ENCODE results near the gene ABL1. TPM values are rescaled to one million over a fixed set of nuclear protein-coding genes. Genes with fewer than 3 reads are reported as not detected.

The ABL1 gene
- total RNA-seq, 1 donor from 2014 or later = 113 TPM

DNA sequence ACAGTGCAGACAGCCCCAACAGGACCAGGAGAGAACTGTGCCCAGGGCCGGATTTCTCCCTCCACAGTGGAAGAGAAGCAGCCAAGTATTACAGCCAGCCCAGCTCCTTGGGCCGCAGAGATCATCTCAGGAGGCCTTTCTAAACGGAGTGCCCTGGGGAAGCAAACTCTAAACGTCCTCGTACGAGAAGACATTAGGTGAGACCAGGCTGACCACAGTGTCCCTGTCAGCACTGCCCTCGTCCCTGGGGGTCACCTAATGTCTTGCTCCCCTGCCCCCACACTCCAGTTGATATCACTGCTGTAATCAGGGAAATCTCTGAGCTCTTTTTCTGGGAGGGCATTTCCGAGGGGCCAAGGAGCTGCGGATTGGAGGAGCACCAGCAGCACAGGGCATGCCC is 55.1 kb downstream of the ABL1 start:
- peaks cover 14% of the 10 kb centered on the region for H3K36me3 Mint-ChIP-seq (ENCODE audit: insufficient read depth)
- no peak overlapping the region for H3K27ac Mint-ChIP-seq
- H3K27me3 Mint-ChIP-seq = no peaks in the 10 kb centered on the region
- H3K4me3 Mint-ChIP-seq (ENCODE audit: low read depth) = no peak overlapping the region
- no peak for TF ChIP-seq CTCF (IDR thresholded peaks at IDR 0.05; ENCODE audit: unreplicated experiment)
- H3K9me3 Mint-ChIP-seq (ENCODE audit: low read depth) = no peaks in the 10 kb centered on the region
- H3K4me1 Mint-ChIP-seq (ENCODE audit: low read depth) = no peaks in the 10 kb centered on the region
- DNase-seq (ENCODE audit: low spot score, unreplicated experiment) = no peak

GRCh38 chr9:130890870-130891687 is 56.0 kb downstream of the ABL1 start:
- Mint-ChIP-seq H3K36me3 (ENCODE audit: insufficient read depth) (peaks cover 7% of the 10 kb centered on the region), H3K9me3 (ENCODE audit: low read depth) (no peaks in the 10 kb centered on the region), H3K27me3 (no peaks in the 10 kb centered on the region), H3K27ac (peak overlapping the region; percentile 37), H3K4me3 (ENCODE audit: low read depth) (no peak overlapping the region), H3K4me1 (ENCODE audit: low read depth) (no peaks in the 10 kb centered on the region)
- DNase-seq (ENCODE audit: low spot score, unreplicated experiment) = no peak
- TF ChIP-seq CTCF (IDR thresholded peaks at IDR 0.05; ENCODE audit: unreplicated experiment) = no peak

DNA sequence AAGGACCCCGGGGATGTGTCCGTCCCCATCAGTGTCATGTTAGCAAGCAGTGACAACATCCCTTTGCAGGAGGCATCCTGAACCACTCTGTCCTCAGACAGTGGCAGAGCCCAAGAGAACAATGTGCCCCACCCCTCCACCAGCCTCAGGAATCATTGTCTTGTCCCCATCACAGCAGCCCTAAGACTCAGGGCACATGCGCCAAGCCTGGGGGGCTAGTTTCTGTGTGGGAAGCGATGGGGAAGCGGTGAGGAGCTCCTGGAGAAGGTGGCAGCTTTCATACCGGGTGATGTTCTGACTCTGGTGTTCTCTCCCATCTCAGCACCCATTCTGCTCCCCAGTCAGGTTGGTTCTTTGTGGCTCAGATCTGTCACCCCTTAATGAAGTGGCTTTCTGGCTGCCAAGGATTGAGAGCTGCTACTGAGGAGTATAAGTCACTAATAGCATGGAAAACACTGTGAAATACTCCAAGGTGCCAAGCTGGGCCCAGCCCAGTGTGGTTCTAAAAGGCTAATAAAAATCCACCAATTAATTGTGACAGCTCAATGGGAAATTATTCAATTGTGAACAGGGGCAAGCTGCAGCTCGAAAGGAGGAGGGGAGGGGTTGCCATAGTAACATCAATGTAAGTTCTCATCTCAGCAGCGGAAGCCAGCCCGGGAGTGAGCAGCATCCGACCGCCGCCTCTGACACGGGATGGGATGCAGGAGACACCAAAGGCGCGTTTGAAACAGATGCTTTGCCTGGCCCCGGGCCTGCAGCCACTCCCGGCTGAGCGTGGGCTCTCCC is 56.8 kb downstream of the ABL1 start:
- Mint-ChIP-seq H3K4me1 (ENCODE audit: low read depth) (no peaks in the 10 kb centered on the region), H3K27me3 (no peaks in the 10 kb centered on the region), H3K36me3 (ENCODE audit: insufficient read depth) (peaks cover 5% of the 10 kb centered on the region), H3K9me3 (ENCODE audit: low read depth) (no peaks in the 10 kb centered on the region), H3K4me3 (ENCODE audit: low read depth) (no peak overlapping the region), H3K27ac (peak overlapping the region; percentile 65)
- no peak for DNase-seq (ENCODE audit: low spot score, unreplicated experiment)
- TF ChIP-seq CTCF (IDR thresholded peaks at IDR 0.05; ENCODE audit: unreplicated experiment) = no peak

- Mint-ChIP-seq H3K4me3 (ENCODE audit: low read depth) (no peak overlapping the region), H3K9me3 (ENCODE audit: low read depth) (no peaks in the 10 kb centered on the region), H3K27me3 (no peaks in the 10 kb centered on the region), H3K4me1 (ENCODE audit: low read depth) (no peaks in the 10 kb centered on the region), H3K27ac (peak overlapping the region; percentile 65), H3K36me3 (ENCODE audit: insufficient read depth) (peaks cover 2% of the 10 kb centered on the region)
- TF ChIP-seq CTCF (IDR thresholded peaks at IDR 0.05; ENCODE audit: unreplicated experiment) = no peak
- no peak for DNase-seq (ENCODE audit: low spot score, unreplicated experiment)
Measured at GRCh38 chr9:130892477-130893304, 57.6 kb downstream of the ABL1 start.
